AG08395 (cell line): ENCODE results near the gene NRF1.
"Not testable (repeated sequence)": the region's sequence is repeated elsewhere in the genome, so short reads cannot be mapped to it uniquely, and the experiment has no call there.

Experiments used
- DNase-seq: peaks from one replicate; pipeline ENCODE4 v3.0.0; 2012; ENCODE audit warnings: mixed read lengths, low spot score

NRF1 gene

DNA sequence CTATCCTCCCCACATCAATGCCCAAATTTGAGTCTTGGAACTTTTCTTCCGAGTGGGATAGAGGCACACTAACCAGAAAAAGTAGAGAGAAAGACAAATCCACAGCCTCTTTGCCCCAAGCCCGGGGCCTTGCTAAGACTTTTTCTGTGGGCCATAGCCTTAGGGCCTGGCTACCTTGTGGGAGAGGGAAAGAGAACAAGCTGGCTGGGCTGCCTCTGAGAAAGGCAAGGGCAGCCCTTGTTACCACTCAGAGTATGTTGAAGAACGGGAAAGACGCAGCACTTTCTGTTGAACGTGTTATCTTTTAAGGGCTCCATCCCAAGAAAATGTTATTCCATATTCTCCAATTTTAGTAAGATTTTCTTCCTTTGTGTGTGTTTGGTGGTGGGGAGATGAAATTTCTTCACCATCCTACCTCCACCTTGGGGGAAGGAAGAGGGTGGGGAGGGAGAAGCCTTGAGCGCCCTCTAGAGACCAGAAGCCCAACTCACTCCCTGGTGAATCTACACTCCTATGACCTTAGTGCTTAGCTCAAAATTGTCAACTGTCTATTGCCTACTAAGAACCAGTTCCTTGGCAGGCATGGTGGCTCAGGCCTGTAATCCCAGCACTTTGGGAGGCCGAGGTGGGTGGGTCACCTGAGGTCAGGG lies 3.9 kb upstream of the NRF1 start:
- DNase-seq: peak; percentile 61

DNA sequence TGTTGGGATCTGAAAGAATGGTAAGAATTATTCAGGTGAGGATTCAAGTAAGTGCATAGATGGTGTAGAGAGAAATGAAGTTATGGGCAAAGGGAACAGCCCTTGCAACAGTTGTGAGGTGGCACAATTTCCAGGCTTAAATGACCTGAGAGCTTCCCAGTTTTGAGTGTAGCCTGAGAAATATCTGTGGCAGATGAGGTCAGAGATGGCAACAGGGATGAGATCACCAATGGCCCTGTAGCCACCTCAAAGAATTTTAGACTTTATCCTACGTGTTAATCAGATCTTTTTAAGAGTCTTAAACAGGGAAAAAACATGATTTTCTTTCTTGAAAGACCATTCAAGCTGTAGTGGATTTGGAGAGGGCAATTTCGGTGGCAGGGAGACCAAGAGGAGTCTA lies 1.9 kb upstream of the NRF1 start:
- DNase-seq: peak; percentile 44

DNA sequence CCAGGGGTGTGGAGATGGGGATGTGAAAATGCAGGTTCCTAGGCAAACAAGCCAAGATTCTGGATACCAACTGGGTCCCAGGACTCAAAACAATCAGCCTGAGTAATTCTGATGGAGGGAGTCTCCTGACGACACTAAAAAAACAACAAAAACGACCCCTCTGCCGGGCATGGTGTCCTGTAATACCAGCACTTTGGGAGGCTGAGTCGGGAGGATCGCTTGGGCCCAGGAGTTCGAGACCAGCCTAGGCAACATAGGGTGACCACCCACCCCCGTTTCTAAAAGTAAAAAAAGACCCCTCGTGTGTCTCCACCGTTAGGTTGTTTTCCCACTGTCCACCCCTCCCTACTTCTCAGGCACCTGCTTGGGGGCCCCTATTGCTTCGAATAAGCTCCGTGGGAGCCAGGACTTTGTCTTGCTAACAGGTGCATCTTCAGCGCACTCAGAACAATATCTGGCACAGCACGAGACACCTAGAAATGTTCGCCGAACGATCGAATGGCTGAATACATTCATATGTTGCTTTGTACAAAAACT lies 743 bp upstream of the NRF1 start:
- no peak for DNase-seq

DNA sequence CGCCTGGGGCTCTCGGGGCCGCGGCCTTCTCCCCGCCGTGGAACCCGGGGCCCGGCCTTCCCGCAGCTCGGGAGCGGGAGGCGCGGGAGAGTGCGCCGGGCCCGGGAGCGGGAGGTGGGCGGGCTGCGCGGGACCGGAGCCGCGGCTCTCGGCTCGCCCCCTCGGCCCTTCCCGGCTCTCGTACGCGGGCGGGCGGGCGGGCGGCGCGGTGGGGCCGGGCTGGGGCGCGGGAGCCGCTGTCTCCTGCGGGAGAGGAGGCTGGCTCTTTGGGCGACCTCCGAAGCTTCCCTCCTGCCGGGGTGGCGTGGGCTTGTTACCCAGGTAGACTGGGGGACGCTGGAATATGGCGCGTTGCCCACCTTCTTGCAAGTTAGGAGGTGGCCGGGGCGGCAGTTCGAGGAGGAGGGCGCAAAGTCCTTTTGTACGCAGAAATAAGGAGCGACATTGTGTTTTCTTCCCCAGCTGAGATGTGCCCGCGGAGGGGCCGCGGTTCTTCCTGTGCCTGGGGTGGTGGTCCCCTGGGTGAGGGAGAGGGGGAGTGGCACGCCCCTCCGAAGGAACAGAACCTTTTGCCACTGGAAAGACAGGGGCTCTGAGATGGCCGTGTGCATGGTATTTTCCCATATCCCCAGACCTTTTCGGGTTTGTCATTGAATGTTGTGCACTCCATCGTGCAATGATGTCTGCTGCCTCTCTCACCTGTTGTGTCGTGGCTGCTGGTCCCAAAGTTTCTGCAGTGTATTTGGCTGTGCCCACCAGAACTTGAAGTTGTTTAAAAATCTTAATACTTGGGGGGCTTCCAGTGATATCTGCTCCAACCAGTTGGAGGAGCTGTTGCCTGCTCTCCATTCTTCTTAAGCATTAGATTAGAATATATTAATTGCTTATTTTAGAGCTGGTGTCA lies 844 bp downstream of the NRF1 start:
- DNase-seq: no peak

DNA sequence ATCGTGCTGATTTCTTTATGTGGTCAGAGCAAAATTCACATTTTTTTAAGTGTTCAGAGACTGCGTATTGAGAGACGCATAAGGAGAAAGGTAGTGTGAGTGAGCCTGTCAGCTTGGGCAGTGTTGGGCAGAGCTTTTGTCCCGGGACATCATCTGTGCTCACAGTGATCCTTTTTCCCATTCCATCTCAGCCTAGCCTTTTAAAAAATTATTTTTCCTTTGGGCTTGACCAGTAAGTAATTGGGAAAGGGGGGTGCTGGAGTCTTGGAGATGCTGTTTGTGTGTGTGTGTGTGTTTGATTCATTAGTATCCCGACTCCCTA lies 1.5 kb downstream of the NRF1 start:
- DNase-seq: no peak

DNA sequence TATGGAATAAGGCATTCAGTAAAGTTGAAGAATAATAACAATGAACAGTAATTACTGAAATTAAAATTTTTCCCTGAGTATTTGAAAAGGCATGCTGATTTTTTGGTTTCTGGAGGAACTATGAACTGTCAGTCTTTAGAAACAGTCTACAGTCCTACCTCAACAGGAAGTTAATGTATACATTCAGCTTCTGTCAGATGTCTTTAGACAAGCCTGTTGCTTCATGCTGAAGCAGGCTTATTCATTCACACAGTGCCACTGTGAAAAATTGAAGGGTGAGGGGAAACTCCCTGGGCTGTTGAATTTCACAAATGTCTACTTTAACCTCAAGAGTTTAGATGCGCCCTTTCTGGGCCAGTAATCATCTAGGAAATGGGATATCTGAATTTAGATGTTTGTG lies 3.5 kb downstream of the NRF1 start:
- no peak for DNase-seq

DNA sequence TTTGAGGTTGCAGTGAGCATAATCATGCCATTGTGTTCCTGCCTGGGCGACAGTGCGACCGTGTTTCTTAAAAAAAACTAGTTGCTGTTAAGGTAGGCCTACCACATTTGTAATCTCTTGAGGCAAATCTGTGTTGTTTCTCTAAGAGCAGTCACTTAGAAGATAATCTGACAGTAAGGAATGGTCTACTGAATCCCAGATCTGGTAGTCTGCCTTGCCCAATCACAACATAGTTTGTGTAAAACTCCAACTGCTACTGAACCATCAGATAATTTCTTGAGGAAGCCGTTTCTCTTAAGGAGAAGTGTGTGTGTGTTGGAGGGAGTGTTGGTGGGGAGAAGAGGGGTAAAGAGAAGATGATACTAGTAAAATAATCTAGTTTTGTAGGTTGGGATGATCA lies 5.0 kb downstream of the NRF1 start:
- no peak for DNase-seq

DNA sequence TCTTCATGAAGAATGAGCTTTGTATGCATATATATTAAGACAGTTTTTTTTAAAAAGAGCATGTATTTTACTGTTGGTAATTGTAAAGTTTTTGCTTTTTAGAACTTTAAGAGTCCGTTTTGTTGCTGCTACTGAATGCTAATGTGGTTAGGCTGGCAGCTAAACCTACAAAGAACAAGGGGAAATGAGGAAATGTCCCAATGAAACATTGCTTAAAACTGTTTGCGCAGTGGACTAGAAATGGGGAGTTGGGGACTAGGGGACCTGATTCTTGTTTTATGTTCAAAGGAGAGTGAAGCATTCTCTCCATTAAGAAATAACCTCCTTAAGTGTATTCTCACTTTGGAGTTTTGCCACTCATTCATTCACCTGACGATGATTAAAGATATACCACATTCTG lies 5.7 kb downstream of the NRF1 start:
- DNase-seq: no peak

DNA sequence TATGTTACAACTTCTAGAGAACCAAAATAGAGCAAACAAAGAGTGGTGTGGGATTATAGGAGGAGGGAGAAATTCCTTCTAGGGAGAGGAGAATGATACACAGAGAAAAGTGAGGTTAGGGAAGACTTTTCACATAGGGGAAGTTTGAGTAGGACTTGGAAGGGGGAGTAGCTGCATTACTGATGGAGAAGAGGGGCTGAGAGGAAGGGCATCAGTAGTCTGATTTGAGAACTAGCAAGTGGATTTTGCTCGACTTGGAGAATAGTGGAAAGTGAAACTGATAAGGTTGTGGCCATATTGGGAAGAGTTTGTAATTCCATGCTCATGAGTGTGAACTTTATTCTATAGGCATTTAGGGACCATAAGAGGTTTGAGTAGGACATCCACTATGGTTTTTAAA lies 6.1 kb downstream of the NRF1 start:
- no peak for DNase-seq

DNA sequence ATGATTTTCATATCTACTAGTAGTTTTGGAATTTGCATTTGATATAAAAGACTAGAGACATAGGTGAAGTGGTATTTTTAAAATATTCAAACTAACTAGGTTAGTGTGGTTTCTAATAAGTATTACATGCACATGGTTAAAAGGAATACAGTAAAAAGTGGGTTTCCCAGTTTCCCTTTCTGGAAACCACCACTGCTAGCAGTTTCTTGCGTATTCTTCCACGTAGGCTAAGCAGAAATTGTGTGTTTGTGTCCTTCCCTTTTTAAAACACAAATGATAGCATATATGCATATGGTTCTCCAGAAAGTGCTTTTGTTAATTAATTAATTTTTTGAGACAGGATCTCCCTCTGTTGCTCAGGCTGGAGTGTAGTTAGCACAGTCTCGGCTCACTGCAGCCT lies 15.4 kb downstream of the NRF1 start:
- DNase-seq: no peak

DNA sequence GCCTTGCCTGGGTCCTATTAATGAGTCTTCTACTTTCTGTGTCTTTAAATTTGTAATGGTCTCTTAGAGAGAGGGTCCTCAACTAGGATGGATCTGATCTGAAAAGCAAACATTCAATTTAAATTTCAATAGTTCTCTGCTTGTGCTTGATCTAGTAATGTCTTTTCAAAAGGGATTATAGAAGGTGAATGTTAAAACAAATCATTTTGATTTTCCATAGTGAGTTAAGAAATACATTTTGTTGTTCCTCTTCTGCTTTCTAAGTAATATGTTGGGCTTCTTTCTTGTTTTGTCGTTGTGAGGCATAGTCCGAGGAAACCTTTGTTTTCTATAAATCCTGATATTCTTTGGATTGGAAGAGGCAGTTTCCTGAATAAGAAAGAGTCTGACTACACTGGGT lies 18.8 kb downstream of the NRF1 start:
- DNase-seq: no peak

DNA sequence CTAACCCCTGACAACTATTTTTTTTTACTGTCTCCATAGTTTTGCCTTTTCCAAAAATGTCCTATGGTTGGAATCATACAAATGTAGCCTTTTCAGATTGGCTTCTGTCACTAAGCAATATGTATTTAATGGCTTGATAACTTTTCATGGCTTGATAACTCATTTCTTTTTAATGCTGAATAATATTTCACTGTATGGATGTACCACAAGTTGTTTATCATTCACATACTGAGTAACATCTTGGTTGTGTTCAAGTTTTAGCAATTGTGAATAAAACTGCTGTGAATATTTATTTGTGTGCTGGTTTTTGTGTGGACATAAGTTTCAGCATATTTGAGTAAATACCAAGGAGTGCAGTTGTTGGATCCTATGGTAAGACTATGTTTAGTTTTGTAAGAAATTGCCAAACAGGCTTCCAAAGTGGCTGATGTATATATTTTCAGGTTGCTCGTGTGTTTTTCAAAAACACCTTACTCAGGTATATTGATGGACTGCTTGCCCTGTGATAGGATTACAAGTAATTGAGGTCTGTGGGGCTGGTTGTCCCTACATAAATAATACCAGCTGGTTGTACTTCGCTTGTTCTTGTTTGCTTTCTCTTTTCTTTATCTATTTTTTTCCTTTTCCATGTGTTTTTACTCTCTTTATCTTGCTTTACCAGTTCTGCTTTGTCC lies 23.0 kb downstream of the NRF1 start:
- DNase-seq: no peak

DNA sequence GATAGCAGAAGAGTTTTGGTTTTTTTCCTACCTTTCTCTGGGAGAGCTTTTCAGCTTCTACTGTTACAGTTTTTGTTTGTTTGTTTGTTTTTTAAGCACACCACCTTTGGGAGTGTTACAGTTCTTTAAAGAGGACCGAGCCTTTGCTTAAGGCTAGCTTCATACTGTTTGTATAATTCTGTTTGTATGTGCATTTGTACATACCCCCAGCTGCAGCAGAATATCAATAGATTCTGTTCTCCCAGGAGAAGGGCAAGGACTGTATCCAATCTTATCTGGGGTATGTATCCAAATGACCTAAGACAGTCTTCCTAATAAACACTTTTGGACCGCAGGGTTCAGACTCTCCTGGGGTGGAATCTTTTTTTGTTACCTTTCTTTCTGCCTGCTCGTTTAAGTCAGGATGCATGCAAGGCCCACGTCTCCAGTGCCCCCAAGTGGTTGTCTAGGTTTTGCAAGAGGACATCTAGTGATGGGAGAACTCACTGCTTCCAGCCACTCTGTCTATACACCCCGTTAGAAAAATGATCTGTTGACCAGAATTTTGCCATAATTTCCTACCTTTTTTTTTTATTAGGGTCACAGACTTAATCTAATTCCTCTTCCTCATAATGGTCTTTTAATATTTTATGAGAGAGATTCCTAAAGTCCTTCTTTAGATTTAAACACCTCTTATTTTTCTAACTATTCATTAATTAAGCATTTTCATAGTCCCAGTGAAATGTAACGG lies 23.9 kb downstream of the NRF1 start:
- DNase-seq: peak; percentile 85

DNA sequence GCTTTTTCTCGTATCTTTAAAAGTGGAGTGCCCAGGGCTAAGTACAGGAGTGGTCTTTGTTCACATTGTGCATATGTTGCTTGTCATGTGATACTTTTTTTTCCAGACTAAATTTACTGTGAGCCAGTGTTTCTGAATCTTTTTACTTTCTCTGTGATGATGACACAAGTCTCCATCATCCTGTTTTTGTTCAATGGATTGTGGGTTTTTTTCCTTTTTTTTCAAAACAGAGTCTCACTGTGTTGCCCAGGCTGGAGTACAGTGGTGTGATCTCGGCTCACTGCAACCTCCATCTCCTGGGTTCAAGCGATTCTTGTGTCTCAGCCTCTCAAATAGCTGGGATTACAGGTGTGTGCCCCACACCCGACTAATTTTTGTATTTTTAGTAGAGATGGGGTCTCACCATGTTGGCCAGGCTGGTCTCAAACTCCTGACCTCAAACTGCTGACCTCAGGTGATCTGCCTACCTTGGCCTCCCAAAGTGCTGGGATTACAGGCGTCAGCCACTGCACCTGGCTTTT lies 24.6 kb downstream of the NRF1 start:
- DNase-seq: not testable (repeated sequence)

DNA sequence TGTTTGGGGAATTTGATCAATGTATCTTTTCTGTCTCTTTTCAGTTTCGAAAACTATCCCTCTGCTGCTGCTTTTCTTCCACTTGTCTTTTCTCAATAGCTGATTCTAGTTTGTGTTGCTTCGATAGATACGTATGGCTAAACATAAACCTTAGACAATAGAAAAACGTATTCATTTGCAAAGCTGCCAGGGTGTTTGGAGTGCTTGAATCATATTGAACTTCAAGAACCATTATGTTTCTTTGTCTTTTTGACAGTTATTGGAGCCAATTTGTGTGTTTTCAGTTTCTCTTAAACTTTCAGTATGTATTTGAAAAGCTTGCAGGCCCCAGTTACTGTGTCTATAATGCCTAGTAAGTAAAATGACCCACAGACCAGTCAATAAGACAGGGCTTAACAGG lies 25.1 kb downstream of the NRF1 start:
- no peak for DNase-seq

DNA sequence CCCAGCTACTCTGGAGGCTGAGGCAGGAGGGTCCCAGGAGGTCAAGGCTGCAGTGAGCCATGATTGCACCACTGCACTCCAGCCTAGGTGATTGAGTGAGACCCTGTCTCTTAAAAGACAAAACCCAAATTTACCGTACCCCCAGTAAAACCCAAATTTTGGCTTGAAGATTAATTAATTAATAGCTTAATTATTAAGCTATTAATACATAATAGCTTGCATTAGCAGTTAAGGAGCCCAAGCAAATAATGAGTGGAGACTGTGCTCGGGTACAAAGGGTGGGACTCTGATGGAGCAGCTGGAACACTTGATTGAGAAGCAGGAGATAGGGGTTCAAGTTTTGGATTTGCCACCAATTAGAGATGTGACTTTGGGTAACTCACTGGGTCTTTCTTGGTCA lies 28.9 kb downstream of the NRF1 start:
- DNase-seq: no peak

DNA sequence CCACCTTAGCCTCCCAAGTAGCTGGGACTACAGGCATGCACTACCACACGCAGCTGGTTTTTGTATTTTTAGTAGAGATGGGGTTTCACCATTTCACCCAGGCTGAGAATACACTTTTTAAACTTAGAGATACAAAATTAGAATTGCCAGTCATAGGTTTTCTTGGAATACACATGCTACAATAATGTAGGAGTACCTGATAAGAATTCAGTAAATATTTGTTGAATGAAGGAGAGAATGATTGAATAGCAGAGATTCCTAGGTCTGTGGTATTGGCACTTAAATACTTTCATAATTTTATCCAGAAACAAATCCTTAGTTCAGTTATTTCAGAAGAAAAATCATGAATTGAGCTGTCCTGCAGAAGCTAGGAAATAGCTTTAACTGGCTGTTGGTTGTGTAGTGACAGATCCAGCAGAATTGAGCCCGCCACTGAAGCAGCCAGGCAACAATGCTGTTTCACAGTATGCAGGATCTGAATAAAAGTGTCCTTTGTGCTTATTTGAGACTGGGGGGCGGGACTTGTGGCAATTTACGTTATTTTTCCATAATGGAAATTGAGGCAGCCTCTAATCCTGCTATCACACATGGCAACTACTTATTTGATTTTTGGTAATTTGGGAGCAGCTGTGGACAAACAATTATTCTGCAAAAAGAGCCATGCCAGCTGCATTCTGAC lies 31.5 kb downstream of the NRF1 start:
- no peak for DNase-seq

DNA sequence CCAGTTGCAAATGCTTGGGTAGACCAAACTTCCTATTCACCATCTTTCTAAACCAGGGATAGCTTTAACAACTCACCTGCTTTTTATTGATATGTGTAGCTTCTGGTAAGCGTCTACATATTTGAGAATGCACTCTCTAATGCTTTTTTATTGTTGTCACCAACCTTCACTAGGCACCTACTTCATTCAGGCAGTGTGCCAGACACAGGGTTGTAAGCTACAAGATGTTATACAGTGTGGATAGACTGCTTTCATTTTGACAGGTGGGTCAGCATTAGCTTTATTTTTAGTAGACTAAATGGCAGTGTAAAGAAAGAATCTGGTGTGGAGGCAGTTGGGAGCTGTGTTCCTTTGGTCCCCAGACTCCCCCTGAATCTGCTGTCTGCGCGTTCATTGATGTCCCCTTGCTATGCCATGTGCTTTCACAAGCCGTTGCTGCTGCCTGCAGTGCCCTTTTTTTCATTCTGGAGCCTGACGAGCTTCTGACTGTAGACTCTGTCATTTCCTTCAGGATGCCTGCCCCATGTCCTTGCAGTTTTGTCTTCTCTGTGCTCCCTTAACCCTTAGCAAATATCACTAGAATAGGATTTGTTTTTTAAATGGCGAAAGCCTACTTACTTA lies 32.1 kb downstream of the NRF1 start:
- no peak for DNase-seq

DNA sequence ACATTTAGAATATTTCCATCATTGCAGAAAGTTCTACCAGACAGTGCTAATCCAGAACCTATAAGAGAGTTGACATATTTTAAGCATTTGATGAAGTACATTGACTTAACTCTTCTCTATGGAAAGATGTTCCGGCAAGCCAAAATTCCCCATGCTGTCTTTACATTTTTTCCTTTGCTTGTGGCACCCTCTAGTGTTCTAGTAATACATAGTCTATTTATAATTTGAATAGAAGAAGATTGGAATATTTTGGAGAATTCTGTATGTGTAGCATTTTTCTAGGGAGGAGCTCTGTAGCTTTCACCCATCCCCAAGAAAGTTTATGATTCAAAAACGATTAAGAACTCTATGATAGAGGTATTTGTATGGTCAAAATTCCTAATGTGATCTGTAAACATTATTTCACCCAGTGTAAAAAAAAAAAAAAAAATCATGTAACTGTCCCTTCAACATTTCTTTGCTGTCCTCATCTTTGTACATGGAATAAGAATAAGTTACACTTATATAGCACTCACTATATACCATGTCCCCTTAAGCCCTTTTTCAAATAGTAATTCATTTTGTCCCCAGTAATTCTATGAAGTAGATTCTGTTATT lies 33.2 kb downstream of the NRF1 start:
- DNase-seq: peak; percentile 38

DNA sequence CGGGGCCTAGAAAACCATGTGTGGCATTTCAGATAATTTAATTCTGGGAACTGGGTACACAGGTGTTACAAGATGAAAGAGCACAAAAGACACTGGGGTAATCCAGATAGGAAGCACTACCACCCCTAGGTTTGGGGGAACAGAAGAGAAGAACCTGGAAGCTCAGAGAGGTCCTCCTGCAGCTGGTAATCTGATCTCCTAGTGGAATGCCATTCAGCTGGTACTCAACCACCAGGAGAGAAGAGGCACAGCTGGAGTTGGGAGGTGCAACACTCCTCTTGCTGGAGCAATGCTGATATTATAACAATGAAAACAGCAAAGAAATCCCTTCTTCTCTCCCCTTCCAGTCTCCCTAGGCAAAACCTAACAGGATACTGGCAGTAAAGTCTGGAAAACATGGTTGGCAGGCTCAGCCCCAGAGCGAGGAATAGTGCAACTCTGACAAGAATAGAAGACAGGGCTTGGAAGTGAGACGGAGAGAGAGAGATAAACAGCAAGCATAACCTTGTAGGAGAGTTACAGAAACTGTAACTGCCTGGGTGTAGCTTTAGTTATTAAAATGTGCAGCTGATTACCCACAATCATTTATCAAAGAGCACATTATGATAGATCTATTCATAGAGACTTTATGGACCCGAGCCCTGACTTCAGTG lies 35.0 kb downstream of the NRF1 start:
- no peak for DNase-seq
